ENCODE measurements around the gene ETV3L.

ETV3L gene

DNA sequence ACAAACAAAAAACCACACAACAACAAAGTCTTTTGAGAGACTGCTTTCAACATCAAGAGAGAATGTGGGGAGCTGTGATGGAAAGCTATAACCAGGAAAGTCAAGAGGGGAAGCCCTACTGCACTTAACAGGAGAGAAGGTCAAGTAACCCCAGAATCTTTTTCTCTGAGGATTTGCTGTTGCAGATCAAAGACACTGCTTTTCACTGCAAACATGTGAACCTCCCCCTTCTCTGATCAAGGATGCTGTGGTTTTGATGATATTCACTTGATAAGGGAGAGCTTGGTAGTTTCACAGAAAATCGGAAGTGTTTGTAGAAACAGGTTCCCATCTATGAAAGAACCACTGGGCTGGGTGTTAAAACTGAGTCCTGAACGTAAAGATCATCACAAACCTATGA, 33.8 kb upstream of the ETV3L start:
- DNase-seq (ENCODE audit: insufficient read length, low spot score) (no peak), FAIRE-seq (no peak)
- TF ChIP-seq SPI1 (IDR thresholded peaks at IDR 0.05; ENCODE audit: low read depth, low read length), result no peak
- TF ChIP-seq POLR2A (IDR thresholded peaks at IDR 0.05; ENCODE audit: low read depth, low read length), result no peak
- TF ChIP-seq POLR2AphosphoS5 (IDR thresholded peaks at IDR 0.05; ENCODE audit: low read depth, low read length), result no peak
- TF ChIP-seq TAF1 (IDR thresholded peaks at IDR 0.05; ENCODE audit: low read depth, low read length), result no peak
- TF ChIP-seq POU2F2 (IDR thresholded peaks at IDR 0.05; ENCODE audit: low read depth, low read length), result no peak
- TF ChIP-seq PAX5 (IDR thresholded peaks at IDR 0.05; ENCODE audit: insufficient read depth, low read length, severe bottlenecking), result no peak

DNA sequence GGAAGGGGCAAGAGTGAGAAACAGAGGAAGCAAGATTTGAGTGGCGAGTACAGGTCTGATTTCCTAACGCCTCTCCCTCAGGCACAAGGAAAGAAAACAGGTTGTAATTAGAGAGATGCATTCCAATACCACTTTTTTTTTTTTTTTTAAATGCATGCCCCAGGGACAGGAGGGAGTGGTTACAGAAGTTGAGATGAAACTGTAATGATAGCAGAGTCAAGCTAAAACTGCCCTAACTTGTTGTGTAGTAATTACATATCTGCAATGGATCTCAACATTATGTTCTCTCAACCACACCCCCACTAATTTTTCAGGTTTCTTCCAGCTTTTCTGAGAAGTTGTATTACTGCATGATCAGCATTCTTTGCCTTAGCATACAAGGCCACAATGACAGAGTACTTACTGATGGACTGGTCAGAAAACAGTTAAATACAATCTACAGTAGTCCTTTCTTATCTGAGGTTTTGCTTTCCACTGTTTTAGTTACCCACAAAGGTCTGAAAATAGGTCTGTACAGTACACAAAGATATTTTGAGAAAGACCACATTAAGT, 33.1 kb upstream of the ETV3L start:
- DNase-seq (ENCODE audit: insufficient read length, low spot score) (no peak), FAIRE-seq (no peak)
- TF ChIP-seq POU2F2 (IDR thresholded peaks at IDR 0.05; ENCODE audit: low read depth, low read length), result no peak
- no peak for TF ChIP-seq PAX5 (IDR thresholded peaks at IDR 0.05; ENCODE audit: insufficient read depth, low read length, severe bottlenecking)
- no peak for TF ChIP-seq SPI1 (IDR thresholded peaks at IDR 0.05; ENCODE audit: low read depth, low read length)
- no peak for TF ChIP-seq POLR2A (IDR thresholded peaks at IDR 0.05; ENCODE audit: low read depth, low read length)
- TF ChIP-seq POLR2AphosphoS5 (IDR thresholded peaks at IDR 0.05; ENCODE audit: low read depth, low read length), result no peak
- TF ChIP-seq TAF1 (IDR thresholded peaks at IDR 0.05; ENCODE audit: low read depth, low read length), result no peak

DNA sequence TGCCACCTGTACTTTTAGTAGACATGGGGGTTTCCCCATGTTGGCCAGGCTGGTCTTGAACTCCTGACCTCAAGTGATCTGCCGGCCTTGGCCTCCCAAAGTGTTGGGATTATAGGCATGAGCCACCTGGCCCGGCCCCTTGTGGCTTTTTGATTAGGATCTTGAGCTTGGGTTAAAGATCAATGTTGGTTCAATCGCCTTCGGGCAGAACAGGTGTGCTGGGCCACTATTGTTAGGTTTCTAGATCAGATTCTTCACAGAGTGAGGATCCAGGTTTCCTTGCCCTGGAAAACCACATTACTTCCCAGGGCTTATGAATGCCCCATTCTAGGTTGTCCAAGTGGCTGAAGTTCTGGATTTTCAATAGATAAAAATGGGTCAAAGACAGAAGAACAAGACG, 32.5 kb upstream of the ETV3L start:
- TF ChIP-seq SPI1 (IDR thresholded peaks at IDR 0.05; ENCODE audit: low read depth, low read length) (no peak), POU2F2 (IDR thresholded peaks at IDR 0.05; ENCODE audit: low read depth, low read length) (no peak), TAF1 (IDR thresholded peaks at IDR 0.05; ENCODE audit: low read depth, low read length) (no peak), PAX5 (IDR thresholded peaks at IDR 0.05; ENCODE audit: insufficient read depth, low read length, severe bottlenecking) (no peak), POLR2AphosphoS5 (IDR thresholded peaks at IDR 0.05; ENCODE audit: low read depth, low read length) (no peak), POLR2A (IDR thresholded peaks at IDR 0.05; ENCODE audit: low read depth, low read length) (no peak)
- FAIRE-seq, result no peak

DNA sequence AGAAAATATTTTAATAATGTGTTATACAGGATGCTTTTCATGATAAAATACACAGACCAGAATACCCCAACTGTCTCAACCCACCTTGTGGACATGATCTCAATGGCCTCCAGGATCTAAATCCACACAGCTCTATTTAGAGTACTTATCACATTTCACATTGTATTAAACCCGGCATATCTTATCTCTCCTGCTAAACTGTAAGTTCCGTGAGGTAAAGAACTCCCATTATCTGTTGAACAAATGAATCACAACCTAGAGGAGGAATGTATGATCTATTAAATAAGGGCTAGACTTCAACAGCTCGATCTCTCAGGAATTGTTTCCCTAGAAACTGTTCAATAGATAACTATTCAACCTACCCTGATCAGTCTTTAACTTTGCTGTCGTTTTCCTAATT, 31.7 kb upstream of the ETV3L start:
- no peak for FAIRE-seq
- TF ChIP-seq POLR2A (IDR thresholded peaks at IDR 0.05; ENCODE audit: low read depth, low read length) (no peak), PAX5 (IDR thresholded peaks at IDR 0.05; ENCODE audit: insufficient read depth, low read length, severe bottlenecking) (no peak), SPI1 (IDR thresholded peaks at IDR 0.05; ENCODE audit: low read depth, low read length) (no peak), TAF1 (IDR thresholded peaks at IDR 0.05; ENCODE audit: low read depth, low read length) (no peak), POU2F2 (IDR thresholded peaks at IDR 0.05; ENCODE audit: low read depth, low read length) (no peak), POLR2AphosphoS5 (IDR thresholded peaks at IDR 0.05; ENCODE audit: low read depth, low read length) (no peak)
- no peak for DNase-seq (ENCODE audit: insufficient read length, low spot score)

More for the DNA sequence above, 32.5 kb upstream of the ETV3L start:
- DNase-seq (ENCODE audit: insufficient read length, low spot score), result no peak

DNA sequence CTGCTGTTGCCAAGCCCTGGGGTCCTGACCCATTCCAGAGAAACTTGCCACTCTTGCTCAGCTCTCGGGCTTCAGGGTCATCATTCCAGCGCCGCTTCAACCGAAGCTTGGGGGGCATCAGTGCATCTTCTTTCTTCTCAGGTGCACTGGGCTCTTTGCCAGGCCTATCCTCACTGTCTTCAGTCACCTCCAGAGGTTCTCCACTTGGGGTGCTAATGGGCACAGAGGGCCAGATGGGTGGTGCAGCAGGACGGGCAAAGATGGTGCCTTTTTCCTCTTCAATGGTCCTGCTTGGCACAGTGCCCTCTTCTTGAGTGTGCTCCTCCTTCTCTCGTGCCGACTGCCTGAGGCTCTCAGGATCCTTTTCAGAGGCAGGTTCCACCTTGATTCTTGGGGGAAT, 25.2 kb upstream of the ETV3L start:
- TF ChIP-seq TAF1 (IDR thresholded peaks at IDR 0.05; ENCODE audit: low read depth, low read length), result no peak
- no peak for TF ChIP-seq PAX5 (IDR thresholded peaks at IDR 0.05; ENCODE audit: insufficient read depth, low read length, severe bottlenecking)
- TF ChIP-seq POLR2AphosphoS5 (IDR thresholded peaks at IDR 0.05; ENCODE audit: low read depth, low read length), result no peak
- TF ChIP-seq POLR2A (IDR thresholded peaks at IDR 0.05; ENCODE audit: low read depth, low read length), result no peak
- no peak for TF ChIP-seq POU2F2 (IDR thresholded peaks at IDR 0.05; ENCODE audit: low read depth, low read length)
- TF ChIP-seq SPI1 (IDR thresholded peaks at IDR 0.05; ENCODE audit: low read depth, low read length), result no peak
- DNase-seq (ENCODE audit: insufficient read length, low spot score) (no peak), FAIRE-seq (no peak)

DNA sequence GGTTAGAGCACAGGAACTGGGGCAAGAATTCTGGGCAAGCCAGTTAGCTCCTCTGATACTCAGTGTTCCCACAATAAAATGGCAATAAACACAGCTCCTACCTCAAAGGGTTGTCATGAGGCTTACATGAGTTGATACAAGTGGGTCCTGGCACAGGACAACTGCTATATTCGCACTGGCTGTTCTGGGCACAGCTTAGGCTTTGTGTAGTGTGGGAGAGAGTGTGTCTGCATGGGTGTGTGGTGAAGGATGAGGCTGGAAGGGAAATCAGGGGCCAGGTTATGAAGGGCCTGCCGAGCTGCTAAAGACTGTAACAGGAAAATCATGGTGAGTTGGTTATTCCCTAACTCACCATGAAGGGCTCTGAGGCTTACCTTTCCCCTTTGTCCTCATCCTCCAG, 19.8 kb upstream of the ETV3L start:
- FAIRE-seq (no peak), DNase-seq (ENCODE audit: insufficient read length, low spot score) (no peak)
- TF ChIP-seq POLR2AphosphoS5 (IDR thresholded peaks at IDR 0.05; ENCODE audit: low read depth, low read length) (no peak), POLR2A (IDR thresholded peaks at IDR 0.05; ENCODE audit: low read depth, low read length) (no peak), TAF1 (IDR thresholded peaks at IDR 0.05; ENCODE audit: low read depth, low read length) (no peak), PAX5 (IDR thresholded peaks at IDR 0.05; ENCODE audit: insufficient read depth, low read length, severe bottlenecking) (no peak), SPI1 (IDR thresholded peaks at IDR 0.05; ENCODE audit: low read depth, low read length) (no peak), POU2F2 (IDR thresholded peaks at IDR 0.05; ENCODE audit: low read depth, low read length) (no peak)

DNA sequence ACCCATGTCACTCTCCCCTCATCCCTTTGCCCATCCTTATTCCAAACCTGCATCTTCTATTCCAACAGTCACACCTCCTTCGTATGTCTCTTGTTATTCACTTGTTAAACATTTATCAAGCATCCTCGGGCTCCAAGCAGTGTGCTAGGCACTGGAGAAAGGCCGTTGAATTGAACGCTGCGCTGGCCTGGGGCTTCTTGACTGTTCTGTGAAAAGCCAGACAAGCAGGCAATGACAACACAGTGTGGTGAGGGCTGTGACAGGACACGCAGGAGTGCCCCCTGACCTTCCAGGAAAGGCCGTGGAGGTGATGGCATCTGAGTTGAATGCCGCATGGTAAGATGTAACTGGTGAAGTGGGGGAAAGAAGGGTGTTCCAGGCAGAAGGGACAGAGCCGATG, 19.4 kb upstream of the ETV3L start:
- TF ChIP-seq TAF1 (IDR thresholded peaks at IDR 0.05; ENCODE audit: low read depth, low read length) (no peak), POLR2A (IDR thresholded peaks at IDR 0.05; ENCODE audit: low read depth, low read length) (no peak), POU2F2 (IDR thresholded peaks at IDR 0.05; ENCODE audit: low read depth, low read length) (no peak), POLR2AphosphoS5 (IDR thresholded peaks at IDR 0.05; ENCODE audit: low read depth, low read length) (no peak), PAX5 (IDR thresholded peaks at IDR 0.05; ENCODE audit: insufficient read depth, low read length, severe bottlenecking) (no peak), SPI1 (IDR thresholded peaks at IDR 0.05; ENCODE audit: low read depth, low read length) (no peak)
- FAIRE-seq (no peak), DNase-seq (ENCODE audit: insufficient read length, low spot score) (no peak)

DNA sequence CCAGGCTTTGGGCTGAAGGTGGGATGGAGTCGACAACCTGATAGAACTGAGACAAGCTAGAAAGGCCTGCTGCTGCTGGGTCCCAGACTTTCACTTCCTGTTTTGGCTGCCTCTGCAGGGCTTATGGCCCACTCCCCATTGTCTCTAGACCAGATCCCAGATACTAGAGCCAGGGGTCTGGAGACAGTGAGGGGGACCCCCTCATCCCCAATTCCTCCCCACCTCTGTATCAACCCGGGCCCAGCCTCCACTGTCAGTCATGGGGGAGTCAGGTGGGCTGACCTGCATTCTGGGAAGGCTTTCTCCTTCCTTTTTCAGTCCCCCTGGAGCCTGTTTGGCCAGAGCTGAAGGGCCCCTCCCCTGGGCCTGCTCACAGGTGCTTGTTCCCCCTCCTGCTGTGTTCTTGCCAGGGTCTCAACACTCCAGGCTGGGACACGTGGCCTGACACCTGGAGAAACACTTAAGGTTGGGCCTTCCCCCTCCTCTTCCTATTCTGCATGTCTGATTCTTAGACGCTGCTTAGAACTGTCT, 18.0 kb upstream of the ETV3L start:
- TF ChIP-seq POLR2AphosphoS5 (IDR thresholded peaks at IDR 0.05; ENCODE audit: low read depth, low read length) (no peak), POU2F2 (IDR thresholded peaks at IDR 0.05; ENCODE audit: low read depth, low read length) (peak; percentile 60; the same call in 1 of the 2 replicates), SPI1 (IDR thresholded peaks at IDR 0.05; ENCODE audit: low read depth, low read length) (peak; percentile 99)
- peak; percentile 48 for FAIRE-seq
- peak; percentile 63 for DNase-seq (ENCODE audit: insufficient read length, low spot score)

DNA sequence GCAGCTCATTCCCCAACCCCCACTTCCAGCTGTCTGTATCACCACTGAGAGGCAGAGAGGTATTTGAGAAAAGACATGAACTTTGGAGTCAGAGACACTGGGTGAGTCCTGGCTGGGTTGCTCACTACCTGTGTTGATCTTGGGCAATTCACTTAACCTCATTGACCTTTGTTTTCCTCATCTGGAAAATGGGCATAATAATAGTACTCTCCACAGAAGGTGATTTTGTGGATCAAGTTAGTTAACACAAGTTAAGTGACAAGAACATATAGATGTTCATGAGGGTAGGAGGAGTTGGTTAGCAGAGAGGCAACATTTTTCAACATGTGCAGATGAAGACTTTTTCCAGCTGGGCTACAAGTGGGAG, 17.1 kb upstream of the ETV3L start:
- DNase-seq (ENCODE audit: insufficient read length, low spot score), result no peak
- no peak for FAIRE-seq
- TF ChIP-seq TAF1 (IDR thresholded peaks at IDR 0.05; ENCODE audit: low read depth, low read length) (no peak), POLR2AphosphoS5 (IDR thresholded peaks at IDR 0.05; ENCODE audit: low read depth, low read length) (no peak), POLR2A (IDR thresholded peaks at IDR 0.05; ENCODE audit: low read depth, low read length) (no peak), PAX5 (IDR thresholded peaks at IDR 0.05; ENCODE audit: insufficient read depth, low read length, severe bottlenecking) (no peak), SPI1 (IDR thresholded peaks at IDR 0.05; ENCODE audit: low read depth, low read length) (no peak), POU2F2 (IDR thresholded peaks at IDR 0.05; ENCODE audit: low read depth, low read length) (no peak)

All from GM12891 (cell line).